GM12872 (cell line): ENCODE measurements around the gene TRIM62.

Experiments
- TF ChIP-seq, protein P1 (sequence below): IDR thresholded peaks from 3 replicates; pipeline ENCODE4 v1.5.1; 2011; ENCODE audit warnings: low read depth, mild to moderate bottlenecking, low read length, moderate library complexity; ENCODE audit not compliant: insufficient read depth

TRIM62 gene

DNA sequence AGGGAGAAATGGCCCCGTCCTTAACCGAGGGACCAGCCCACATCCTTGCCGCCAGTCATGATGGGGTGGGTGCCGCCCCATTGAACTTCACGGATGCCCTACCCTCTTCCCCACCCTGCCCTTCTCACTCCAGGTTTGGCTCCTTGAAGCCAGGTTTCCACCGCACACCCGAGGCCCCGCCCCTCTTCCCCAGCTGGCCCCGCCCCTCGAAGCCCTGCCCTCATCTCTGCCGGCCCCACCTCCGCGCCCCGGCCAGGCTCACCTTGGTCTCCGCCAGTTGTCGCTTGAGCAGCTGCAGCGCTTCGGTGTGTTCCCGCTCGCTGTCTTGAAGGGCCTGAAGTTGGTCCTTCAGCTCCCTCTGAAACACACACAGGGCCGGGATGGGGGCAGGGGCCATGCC lies 16.6 kb downstream of the TRIM62 start:
- TF ChIP-seq, protein P1, sequence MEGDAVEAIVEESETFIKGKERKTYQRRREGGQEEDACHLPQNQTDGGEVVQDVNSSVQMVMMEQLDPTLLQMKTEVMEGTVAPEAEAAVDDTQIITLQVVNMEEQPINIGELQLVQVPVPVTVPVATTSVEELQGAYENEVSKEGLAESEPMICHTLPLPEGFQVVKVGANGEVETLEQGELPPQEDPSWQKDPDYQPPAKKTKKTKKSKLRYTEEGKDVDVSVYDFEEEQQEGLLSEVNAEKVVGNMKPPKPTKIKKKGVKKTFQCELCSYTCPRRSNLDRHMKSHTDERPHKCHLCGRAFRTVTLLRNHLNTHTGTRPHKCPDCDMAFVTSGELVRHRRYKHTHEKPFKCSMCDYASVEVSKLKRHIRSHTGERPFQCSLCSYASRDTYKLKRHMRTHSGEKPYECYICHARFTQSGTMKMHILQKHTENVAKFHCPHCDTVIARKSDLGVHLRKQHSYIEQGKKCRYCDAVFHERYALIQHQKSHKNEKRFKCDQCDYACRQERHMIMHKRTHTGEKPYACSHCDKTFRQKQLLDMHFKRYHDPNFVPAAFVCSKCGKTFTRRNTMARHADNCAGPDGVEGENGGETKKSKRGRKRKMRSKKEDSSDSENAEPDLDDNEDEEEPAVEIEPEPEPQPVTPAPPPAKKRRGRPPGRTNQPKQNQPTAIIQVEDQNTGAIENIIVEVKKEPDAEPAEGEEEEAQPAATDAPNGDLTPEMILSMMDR = no peak

DNA sequence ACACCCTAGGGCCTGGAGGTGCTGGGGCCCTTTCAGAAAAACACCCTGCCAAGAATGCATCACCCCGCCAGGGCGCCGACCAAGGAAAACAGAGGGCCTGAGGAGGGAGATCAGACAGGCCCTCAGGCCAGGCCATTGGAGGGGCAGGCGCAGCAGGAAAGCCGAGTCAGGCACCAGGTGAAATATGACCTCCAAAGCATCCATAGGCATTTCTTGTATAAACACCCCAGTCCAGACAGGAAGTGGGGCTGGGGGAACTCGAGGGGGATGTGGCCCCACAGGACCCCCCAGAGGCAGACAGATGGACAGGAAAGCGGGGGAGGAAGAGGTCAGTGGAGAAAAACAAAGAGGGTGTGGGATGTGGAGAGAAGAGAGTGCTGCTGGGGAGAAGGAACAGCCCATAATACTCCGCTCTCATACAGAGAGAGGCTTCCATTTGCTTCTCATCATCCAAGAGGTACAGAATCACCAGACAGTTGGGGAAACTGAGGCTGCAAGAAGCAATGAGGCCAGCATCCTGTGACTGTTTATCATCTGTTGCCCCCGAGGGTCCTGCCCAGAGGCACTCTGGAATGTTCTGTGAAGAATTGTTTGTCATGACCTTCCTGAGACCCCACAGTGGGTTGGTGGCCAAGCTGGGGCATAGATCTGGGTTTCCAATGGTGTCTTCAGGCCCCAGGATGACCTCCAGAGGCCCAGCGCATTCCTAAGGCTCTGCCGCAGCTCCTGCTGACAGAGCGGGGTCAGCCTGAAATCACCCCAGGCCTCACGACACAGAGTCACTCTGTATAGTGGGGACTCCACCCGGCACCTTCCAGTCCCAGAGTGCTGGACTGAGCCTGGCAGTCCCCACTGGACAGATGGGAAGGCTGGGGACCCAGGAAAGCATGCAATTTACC lies 18.0 kb downstream of the TRIM62 start:
- TF ChIP-seq, protein P1 = no peak

DNA sequence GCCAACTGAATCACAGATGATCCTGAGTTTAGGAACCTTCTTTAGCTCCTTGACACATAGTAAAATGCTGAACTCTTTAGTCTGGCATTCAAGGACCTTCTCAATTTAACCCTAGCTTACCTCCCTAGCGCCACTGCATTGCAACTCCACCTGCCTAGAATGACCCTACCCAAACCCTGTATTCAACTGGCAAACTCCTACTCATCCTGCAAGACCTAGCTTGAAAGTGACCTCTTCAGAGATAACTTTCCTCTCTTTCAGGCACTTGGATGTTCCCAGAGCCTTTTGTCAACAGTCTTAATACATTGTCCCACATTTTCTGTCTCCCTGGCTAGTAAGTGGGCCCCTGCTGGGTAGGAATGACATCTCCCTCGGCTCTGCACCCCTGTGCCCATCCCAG lies 19.7 kb downstream of the TRIM62 start:
- TF ChIP-seq, protein P1 = no peak

DNA sequence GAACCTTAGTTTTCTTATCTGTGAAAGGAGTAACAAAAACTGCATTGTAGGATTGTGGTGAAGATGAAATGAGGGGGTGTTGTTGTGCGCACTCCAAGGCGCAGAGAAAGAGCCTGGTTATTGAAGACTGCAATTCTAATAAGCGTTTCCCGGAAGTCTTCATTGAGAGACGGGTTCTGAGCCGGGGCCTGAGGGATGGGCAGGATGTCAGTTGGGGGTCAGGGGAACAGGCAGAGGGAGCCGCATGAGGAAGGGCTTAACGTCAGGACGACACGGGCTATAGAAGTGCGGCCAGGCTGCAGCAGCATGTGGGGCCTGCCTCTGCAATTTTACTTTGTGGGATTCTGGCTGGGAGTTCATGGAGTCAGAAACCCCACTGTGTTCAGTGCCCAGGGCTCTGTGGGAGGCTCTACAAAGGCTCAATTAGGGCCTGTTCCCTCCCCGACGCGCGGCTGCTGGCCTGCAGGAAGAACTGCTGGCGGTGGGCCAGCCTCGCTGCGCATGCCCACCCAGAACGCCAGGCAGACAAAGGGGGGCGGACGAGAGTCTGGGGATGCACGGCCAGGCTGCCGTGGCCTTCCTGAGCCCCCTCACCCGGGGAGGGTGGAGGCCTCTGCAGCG lies 20.7 kb downstream of the TRIM62 start:
- TF ChIP-seq, protein P1 = no peak

DNA sequence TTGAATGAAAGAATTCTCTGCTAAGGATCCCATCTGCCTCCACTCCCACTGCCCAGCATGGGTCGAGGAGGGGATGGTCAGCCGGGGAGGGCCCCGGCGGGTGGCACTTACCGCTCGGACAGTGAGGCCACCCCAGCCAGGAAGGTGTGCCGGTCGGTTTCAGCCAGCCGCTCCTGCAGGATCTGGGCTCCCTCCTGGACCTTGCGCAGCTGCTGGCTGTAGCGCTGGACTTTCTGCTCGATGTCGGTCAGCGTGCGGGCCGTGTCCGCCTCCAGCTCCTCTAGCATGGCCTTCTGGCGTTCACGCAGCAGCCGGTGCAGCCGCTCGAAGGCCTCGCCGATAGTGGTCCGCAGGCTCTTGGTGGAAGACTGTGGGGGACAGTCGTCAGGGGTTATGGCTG lies 22.3 kb downstream of the TRIM62 start:
- TF ChIP-seq, protein P1 = no peak

DNA sequence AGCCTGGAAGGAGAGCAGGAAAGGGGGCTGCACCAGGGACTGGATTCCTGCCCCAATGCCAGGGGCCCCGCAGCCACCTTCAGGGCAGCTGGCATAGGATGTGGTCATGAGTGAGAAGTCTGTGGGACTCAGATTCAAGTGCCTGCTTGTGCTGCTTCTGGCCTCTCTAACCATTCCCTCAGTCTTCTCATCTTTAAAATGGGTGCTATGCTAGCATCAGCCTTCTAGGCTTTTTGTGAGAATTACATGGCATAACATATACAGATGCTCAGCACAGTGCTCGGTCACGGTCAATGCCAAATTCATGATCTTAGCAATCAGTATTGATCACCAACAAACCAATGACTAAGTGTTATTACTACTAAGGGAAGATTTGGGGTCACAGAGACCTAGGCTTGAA lies 23.5 kb downstream of the TRIM62 start:
- TF ChIP-seq, protein P1 = no peak

DNA sequence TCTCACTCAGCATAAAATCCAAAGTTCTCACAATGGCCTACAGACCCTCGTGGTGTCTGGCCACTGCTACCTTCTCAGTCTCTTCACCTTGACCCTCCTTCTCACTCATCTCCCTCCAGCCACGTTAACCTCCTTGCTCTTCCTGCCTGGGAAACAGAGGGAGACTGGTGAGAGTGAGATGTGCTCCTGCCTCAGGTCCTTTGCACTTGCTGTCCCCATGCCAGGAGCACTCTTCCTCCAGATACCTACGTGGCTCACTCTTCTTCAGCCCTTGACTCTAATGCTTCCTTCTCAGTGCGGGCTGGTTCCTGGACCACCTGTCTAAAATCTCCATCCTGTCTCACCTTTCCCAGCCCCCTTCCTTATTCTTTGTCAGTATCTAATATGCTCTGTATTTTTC lies 24.7 kb downstream of the TRIM62 start:
- TF ChIP-seq, protein P1 = no peak
